BE2C (cell line): ENCODE measurements around the gene RESP18.
"Not testable (repeated sequence)": the region's sequence is repeated elsewhere in the genome, so short reads cannot be mapped to it uniquely, and the experiment has no call there.

Experiments used
- DNase-seq: peaks from one replicate; pipeline ENCODE4 v3.0.0-alpha.2; 2020
- H3K27me3 ChIP-seq: fragments of 250-450 bp; sonication (Bioruptor Pico); 2 replicates; pipeline ENCODE4 v1.5.1; 2020; ENCODE audit warnings: mild to moderate bottlenecking
- H3K36me3 ChIP-seq: fragments of 250-450 bp; sonication (Bioruptor Pico); 2 replicates; pipeline ENCODE4 v1.5.1; 2020; ENCODE audit warnings: mild to moderate bottlenecking
- H3K4me1 ChIP-seq: fragments of 250-450 bp; sonication (Bioruptor Pico); 2 replicates; pipeline ENCODE4 v1.5.1; 2020
- H3K4me3 ChIP-seq: 2 replicates; pipeline ENCODE4 v1.5.1; 2011; ENCODE audit warnings: low read depth, low read length
- H3K9me3 ChIP-seq: fragments of 250-450 bp; sonication (Bioruptor Pico); 2 replicates; pipeline ENCODE4 v1.5.1; 2020
- TF ChIP-seq, protein P1 (sequence below): IDR thresholded peaks from 2 replicates; pipeline ENCODE4 v1.5.1; 2012; ENCODE audit warnings: mild to moderate bottlenecking, low read depth, low read length

The RESP18 gene

DNA sequence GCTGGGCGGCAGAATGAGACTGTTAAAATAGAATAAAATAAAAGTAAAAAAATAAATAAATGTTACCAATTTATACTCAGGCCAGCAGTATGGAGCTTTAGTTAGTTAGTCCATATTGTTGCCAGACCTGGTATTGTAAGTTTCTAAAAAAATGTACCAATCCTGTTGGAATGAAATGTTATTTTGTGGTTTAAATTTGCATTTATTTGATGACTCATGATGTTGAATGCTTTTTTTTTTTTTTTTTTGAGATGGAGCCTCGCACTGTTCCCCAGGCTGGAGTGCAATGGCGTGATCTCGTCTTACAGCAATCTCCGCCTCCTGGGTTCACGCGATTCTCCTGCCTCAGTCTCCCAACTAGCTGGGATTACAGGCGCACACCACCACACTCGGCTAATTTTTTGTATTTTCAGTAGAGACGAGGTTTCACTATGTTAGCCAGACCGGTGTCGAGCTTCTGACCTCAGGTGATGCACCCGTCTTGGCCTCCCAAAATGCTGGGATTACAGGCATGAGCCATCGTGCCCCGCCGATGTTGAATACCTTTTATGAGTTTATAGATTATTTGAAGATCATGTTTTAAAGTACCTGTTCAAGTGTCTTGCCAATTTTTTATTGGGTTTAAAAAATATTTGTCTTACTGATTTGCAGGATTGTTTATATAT lies 17.6 kb downstream of the RESP18 start:
- no peaks in the 10 kb centered on the region for H3K4me1 ChIP-seq
- no peaks in the 10 kb centered on the region for H3K9me3 ChIP-seq
- DNase-seq: no peak
- no peaks in the 10 kb centered on the region for H3K27me3 ChIP-seq
- H3K36me3 ChIP-seq: no peaks in the 10 kb centered on the region
- TF ChIP-seq, protein P1, sequence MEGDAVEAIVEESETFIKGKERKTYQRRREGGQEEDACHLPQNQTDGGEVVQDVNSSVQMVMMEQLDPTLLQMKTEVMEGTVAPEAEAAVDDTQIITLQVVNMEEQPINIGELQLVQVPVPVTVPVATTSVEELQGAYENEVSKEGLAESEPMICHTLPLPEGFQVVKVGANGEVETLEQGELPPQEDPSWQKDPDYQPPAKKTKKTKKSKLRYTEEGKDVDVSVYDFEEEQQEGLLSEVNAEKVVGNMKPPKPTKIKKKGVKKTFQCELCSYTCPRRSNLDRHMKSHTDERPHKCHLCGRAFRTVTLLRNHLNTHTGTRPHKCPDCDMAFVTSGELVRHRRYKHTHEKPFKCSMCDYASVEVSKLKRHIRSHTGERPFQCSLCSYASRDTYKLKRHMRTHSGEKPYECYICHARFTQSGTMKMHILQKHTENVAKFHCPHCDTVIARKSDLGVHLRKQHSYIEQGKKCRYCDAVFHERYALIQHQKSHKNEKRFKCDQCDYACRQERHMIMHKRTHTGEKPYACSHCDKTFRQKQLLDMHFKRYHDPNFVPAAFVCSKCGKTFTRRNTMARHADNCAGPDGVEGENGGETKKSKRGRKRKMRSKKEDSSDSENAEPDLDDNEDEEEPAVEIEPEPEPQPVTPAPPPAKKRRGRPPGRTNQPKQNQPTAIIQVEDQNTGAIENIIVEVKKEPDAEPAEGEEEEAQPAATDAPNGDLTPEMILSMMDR: no peak
- H3K4me3 ChIP-seq: no peak overlapping the region

DNA sequence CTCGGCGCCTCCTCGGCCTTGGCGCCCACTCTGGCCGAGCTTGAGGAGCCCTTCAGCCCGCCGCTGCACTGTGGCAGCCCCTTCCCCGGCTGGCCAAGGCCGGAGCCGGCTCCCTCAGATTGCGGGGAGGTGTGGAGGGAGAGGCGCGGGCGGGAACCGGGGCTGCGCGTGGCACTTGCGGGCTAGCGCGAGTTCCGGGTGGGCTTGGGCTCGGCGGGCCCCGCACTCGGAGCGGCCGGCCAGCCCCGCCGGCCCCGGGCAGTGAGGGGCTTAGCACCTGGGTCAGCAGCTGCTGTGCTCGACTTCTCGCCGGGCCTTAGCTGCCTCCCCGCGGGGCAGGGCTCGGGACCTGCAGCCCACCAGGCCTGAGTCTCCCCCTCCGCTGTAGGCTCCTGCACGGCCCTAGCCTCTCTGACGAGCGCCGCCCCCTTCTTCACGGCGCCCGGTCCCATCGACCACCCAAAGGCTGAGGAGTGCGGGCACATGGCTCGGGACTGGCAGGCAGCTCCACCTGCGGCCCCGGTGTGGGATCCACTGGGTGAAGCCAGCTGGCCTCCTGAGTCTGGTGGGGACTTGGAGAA lies 19.8 kb downstream of the RESP18 start:
- H3K9me3 ChIP-seq, H3K36me3 ChIP-seq, H3K4me3 ChIP-seq, H3K27me3 ChIP-seq, H3K4me1 ChIP-seq, DNase-seq: not testable (repeated sequence)

DNA sequence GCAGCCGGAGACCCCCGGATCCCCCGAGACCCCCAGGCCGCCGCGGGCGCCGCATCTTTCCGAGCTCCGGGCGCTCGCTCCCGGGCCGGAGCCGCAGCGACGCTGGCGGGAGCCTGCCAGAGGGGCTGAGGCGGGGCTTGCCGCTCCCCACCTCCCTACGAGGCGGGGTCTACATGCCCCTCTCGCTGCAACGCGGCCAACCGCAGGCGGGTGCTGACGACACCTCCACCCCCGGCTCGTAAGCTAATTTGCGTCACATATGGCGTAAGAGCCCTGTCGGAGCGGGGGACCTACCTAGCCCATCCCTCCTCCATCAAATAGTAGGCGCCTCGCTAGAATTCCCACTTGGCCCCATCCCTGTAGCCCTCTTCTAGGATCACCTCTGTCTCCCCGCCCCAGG lies 23.3 kb downstream of the RESP18 start, which contains the start of gene PTPRN:
TSS of gene PTPRN (minus strand) at position 124 of the 400 bp plus-strand sequence. CDS start at position 55, 69 bp downstream.
- no peaks in the 10 kb centered on the region for H3K9me3 ChIP-seq
- DNase-seq: peak; percentile 94
- peaks cover 2% of the 10 kb centered on the region for H3K36me3 ChIP-seq
- no peaks in the 10 kb centered on the region for H3K27me3 ChIP-seq
- TF ChIP-seq, protein P1: no peak
- peak within 1 kb of the TSS; percentile 85 for H3K4me3 ChIP-seq
- no peaks in the 10 kb centered on the region; the same call in 1 of the 2 replicates for H3K4me1 ChIP-seq

DNA sequence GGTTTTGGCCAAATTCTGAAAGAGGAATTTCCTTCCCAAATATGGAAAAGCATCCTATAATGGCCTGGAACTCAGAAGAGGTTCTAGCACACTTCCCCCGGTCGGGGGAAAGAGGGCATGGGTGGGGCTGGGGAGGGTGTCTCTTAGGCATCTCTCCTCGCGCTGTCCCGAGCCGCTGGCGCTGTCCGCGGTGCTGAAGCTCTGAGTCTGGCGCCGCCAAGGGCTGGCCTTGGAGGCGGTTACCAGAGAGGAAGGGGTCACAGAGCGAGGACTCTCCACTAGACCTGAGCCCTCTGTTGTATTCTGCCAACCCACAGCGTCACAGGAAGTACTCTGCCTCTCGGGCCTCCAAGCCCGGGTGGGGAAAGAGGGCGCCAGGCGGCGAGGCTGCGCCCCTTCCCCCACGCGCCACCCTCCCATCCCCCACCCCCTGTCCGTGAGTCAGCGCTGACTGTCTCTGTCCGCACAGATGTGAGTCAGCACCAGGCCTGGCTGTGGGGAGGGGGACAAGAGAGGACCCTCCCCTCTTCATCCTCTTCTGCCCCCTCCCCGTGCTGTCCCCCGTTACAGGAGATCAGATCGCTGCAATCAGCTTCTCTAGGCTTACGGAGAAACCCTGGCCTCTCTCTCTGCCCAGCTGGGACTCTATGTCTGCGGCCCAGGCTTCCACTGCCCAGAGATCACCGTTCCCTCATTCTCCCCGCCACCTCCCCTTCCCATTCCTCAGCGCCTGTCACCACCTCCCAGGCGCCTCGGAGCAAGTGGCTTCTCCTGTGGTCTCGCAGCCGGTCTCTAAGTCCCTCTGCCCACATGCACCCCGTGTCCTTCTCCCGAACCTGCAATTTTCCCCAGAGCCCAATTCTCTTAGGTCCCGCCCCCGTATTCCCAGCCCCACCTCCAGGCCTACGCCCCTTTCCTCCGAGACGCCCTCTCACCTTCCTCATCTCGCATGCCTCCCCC lies 24.1 kb downstream of the RESP18 start:
- peaks cover 2% of the 10 kb centered on the region for H3K36me3 ChIP-seq
- H3K27me3 ChIP-seq: no peaks in the 10 kb centered on the region
- H3K4me3 ChIP-seq: peak overlapping the region; percentile 85
- peak; percentile 81 for DNase-seq
- TF ChIP-seq, protein P1: 0 out of 2 replicates have a peak, but pooled peaks have one; percentile 5
- H3K4me1 ChIP-seq: no peaks in the 10 kb centered on the region; the same call in 1 of the 2 replicates
- H3K9me3 ChIP-seq: no peaks in the 10 kb centered on the region

DNA sequence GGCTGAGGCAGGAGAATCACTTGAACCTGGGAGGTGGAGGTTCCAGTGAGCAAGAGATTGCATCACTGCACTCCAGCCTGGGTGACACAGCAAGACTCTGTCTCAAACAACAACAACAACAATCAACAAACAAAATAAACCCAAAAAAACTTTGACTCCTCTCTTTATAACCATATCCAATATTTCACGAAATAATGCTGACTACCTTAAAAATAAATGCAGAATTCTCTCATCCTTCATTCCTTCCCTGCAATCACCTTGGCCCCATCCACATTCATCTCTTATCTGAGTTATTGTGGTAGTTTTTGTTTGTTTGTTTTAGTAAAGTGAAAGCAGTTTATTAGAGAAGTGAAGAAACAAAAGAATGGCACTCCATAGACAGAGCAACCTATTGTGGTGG lies 26.5 kb downstream of the RESP18 start:
- H3K36me3 ChIP-seq: peaks cover 9% of the 10 kb centered on the region
- no peaks in the 10 kb centered on the region; the same call in 1 of the 2 replicates for H3K4me1 ChIP-seq
- DNase-seq: no peak
- no peak overlapping the region for H3K4me3 ChIP-seq
- TF ChIP-seq, protein P1: no peak
- no peaks in the 10 kb centered on the region for H3K27me3 ChIP-seq
- no peaks in the 10 kb centered on the region for H3K9me3 ChIP-seq

GRCh38 chr2:219304223-219304622 lies 28.3 kb downstream of the RESP18 start:
- Histone ChIP-seq H3K4me1 (no peaks in the 10 kb centered on the region; the same call in 1 of the 2 replicates), H3K4me3 (no peak overlapping the region), H3K9me3 (no peaks in the 10 kb centered on the region), H3K36me3 (peaks cover 9% of the 10 kb centered on the region), H3K27me3 (no peaks in the 10 kb centered on the region)
- no peak for DNase-seq
- TF ChIP-seq, protein P1: no peak
